Measurements from ENCODE around the gene EPHB1. TPM values are rescaled to one million over a fixed set of nuclear protein-coding genes. Genes with fewer than 3 reads are reported as not detected.

EPHB1 gene
- total RNA-seq, 1 donor from 2014 or later: 3.0 TPM

- intact Hi-C loops (cut with DNase I): no loop called here
- Histone ChIP-seq H3K27me3 (ENCODE audit: low read depth) (no peaks in the 10 kb centered on the region), H3K27ac (no peak overlapping the region), H3K36me3 (no peaks in the 10 kb centered on the region), H3K9me3 (no peaks in the 10 kb centered on the region), H3K4me1 (no peaks in the 10 kb centered on the region), H3K4me3 (no peak overlapping the region)
- DNase-seq (no peak), ATAC-seq (no peak)
- TF ChIP-seq, protein P1, sequence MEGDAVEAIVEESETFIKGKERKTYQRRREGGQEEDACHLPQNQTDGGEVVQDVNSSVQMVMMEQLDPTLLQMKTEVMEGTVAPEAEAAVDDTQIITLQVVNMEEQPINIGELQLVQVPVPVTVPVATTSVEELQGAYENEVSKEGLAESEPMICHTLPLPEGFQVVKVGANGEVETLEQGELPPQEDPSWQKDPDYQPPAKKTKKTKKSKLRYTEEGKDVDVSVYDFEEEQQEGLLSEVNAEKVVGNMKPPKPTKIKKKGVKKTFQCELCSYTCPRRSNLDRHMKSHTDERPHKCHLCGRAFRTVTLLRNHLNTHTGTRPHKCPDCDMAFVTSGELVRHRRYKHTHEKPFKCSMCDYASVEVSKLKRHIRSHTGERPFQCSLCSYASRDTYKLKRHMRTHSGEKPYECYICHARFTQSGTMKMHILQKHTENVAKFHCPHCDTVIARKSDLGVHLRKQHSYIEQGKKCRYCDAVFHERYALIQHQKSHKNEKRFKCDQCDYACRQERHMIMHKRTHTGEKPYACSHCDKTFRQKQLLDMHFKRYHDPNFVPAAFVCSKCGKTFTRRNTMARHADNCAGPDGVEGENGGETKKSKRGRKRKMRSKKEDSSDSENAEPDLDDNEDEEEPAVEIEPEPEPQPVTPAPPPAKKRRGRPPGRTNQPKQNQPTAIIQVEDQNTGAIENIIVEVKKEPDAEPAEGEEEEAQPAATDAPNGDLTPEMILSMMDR (IDR thresholded peaks at IDR 0.05): no peak
Measured at GRCh38 chr3:135213213-135213612, 418.2 kb downstream of the EPHB1 start.

GRCh38 chr3:135213822-135214221 is 418.8 kb downstream of the EPHB1 start:
- Histone ChIP-seq H3K27ac (no peak overlapping the region), H3K27me3 (ENCODE audit: low read depth) (no peaks in the 10 kb centered on the region), H3K9me3 (no peaks in the 10 kb centered on the region), H3K4me1 (no peaks in the 10 kb centered on the region), H3K36me3 (no peaks in the 10 kb centered on the region), H3K4me3 (no peak overlapping the region)
- DNase-seq (no peak), ATAC-seq (no peak)
- TF ChIP-seq, protein P1 (IDR thresholded peaks at IDR 0.05): no peak
- intact Hi-C loops (cut with DNase I): no loop called here

DNA sequence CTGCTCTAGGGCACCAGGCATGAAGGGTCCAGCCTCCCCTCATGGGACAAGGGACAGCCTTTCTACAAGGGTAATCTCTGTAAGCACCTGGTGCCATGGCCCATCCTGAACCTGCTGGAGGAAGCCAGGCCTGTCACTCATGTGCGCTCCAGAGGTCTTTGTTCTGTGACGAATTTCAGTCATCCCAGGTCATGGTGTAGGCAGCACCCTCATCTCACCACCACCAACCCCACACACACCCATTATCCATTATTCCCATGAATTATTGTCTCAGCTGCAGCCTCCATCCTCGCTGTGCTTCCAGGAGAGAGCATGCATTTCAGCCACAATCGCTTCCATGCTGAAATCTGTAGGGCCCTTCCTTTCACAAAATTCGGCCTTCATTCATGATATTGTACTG is 419.3 kb downstream of the EPHB1 start:
- Histone ChIP-seq H3K36me3 (no peaks in the 10 kb centered on the region), H3K4me1 (no peaks in the 10 kb centered on the region), H3K27ac (no peak overlapping the region), H3K4me3 (no peak overlapping the region), H3K27me3 (ENCODE audit: low read depth) (no peaks in the 10 kb centered on the region), H3K9me3 (no peaks in the 10 kb centered on the region)
- no peak for DNase-seq
- intact Hi-C loops (cut with DNase I): no loop called here
- peak in 1 of 2 donors; percentile 11 for ATAC-seq
- TF ChIP-seq, protein P1 (IDR thresholded peaks at IDR 0.05): no peak

DNA sequence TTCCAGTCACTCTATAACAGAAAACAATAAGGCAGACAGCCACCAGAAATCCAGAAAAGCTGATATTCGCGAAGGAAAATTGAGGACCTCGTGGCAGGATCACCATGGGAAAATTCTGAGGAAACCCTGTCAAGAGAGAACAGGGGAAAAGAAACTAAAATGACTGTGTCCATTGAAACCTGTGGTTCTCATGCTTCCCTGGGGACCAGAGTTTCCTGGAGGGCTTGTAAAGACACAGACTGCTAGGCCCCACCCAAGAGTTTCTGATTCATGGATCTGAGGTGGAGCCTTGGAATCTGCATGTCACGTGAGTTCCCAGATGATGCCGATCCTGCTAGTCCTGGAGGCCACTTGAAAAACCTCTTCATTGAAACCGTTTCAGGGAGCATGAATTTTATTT is 420.5 kb downstream of the EPHB1 start:
- ATAC-seq (no peak), DNase-seq (no peak)
- no peak overlapping the region for H3K4me3 ChIP-seq

GRCh38 chr3:135216659-135217058 is 421.6 kb downstream of the EPHB1 start:
- Histone ChIP-seq H3K27ac (no peak overlapping the region), H3K27me3 (ENCODE audit: low read depth) (no peaks in the 10 kb centered on the region), H3K9me3 (no peaks in the 10 kb centered on the region), H3K36me3 (no peaks in the 10 kb centered on the region), H3K4me1 (no peaks in the 10 kb centered on the region), H3K4me3 (no peak overlapping the region)
- DNase-seq: no peak
- no peak for ATAC-seq
- TF ChIP-seq, protein P1 (IDR thresholded peaks at IDR 0.05): no peak
- intact Hi-C loops (cut with DNase I): no loop called here

More for the DNA sequence above, 420.5 kb downstream of the EPHB1 start:
- H3K27me3 ChIP-seq (ENCODE audit: low read depth): no peaks in the 10 kb centered on the region
- no peaks in the 10 kb centered on the region for H3K9me3 ChIP-seq
- H3K27ac ChIP-seq: no peak overlapping the region
- no peaks in the 10 kb centered on the region for H3K4me1 ChIP-seq
- intact Hi-C loops (cut with DNase I): no loop called here
- TF ChIP-seq, protein P1 (IDR thresholded peaks at IDR 0.05): no peak
- no peaks in the 10 kb centered on the region for H3K36me3 ChIP-seq

GRCh38 chr3:135217730-135218129 is 422.7 kb downstream of the EPHB1 start:
- ATAC-seq (no peak), DNase-seq (no peak)
- Histone ChIP-seq H3K36me3 (no peaks in the 10 kb centered on the region), H3K4me3 (no peak overlapping the region), H3K9me3 (no peaks in the 10 kb centered on the region), H3K27me3 (ENCODE audit: low read depth) (no peaks in the 10 kb centered on the region), H3K4me1 (no peaks in the 10 kb centered on the region), H3K27ac (no peak overlapping the region)
- TF ChIP-seq, protein P1 (IDR thresholded peaks at IDR 0.05): no peak
- intact Hi-C loops (cut with DNase I): no loop called here

All from lower lobe of right lung (tissue), 2 donors.